Uterus (tissue), 2 donors: ENCODE data around the gene EYS.

Experiments used
- POLR2A ChIP-seq, 2 donors: fragments of 450-650 bp; IDR thresholded peaks; one replicate each; pipeline ENCODE4 v1.6.1; 2016; ENCODE audit warnings: antibody characterized with exemption in 2 of 2, mild to moderate bottlenecking in 1 of 2, moderate library complexity in 1 of 2
- TF ChIP-seq, protein P1 (sequence below), 4 experiments: fragments of 200-600 bp in 2 of 4; fragments of 450-650 bp in 2 of 4; sonication (generic) in 2 of 4; IDR thresholded peaks; one replicate each; pipeline ENCODE4 v1.5.1; 2016 to 2019; ENCODE audit warnings: antibody characterized with exemption in 4 of 4, mild to moderate bottlenecking in 2 of 4, moderate library complexity in 1 of 4

DNA sequence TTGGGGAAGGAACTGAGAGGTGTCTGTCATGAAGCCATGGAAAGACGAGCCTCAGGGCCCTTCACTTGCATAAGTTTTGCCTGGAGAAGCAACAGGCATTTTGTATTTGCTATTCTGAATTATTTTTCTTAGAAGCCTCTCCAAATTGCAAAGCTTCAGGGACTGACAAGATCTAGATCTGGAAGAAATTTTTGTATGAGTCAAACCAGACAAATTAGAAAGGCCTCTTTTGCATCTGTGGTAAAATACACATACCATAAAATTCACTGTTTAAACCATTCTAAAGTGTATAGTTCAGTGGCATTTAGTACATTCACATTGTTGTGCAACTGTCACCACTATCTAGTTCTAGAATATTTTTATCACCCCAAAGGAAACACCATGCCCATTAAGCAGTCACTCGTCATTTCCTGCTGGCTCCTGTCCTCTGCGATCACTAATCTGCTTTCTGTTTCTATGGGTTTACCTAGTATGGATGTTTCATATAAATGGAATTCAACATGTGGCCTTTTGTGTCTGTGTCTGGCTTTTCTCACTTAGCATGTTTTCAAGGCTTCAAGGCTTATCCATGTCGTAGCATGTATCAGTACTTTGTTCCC is 1802.3 kb downstream of the EYS start:
- TF ChIP-seq, protein P1, sequence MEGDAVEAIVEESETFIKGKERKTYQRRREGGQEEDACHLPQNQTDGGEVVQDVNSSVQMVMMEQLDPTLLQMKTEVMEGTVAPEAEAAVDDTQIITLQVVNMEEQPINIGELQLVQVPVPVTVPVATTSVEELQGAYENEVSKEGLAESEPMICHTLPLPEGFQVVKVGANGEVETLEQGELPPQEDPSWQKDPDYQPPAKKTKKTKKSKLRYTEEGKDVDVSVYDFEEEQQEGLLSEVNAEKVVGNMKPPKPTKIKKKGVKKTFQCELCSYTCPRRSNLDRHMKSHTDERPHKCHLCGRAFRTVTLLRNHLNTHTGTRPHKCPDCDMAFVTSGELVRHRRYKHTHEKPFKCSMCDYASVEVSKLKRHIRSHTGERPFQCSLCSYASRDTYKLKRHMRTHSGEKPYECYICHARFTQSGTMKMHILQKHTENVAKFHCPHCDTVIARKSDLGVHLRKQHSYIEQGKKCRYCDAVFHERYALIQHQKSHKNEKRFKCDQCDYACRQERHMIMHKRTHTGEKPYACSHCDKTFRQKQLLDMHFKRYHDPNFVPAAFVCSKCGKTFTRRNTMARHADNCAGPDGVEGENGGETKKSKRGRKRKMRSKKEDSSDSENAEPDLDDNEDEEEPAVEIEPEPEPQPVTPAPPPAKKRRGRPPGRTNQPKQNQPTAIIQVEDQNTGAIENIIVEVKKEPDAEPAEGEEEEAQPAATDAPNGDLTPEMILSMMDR (IDR thresholded peaks at IDR 0.05) = no peak
- no peak for TF ChIP-seq POLR2A (IDR thresholded peaks at IDR 0.05)
